NCI-H2107 treated with DMSO at 0.1 percent for 48 hours (cell line): ENCODE results near the gene IGLL5.
"Not testable (repeated sequence)": the region's sequence is repeated elsewhere in the genome, so short reads cannot be mapped to it uniquely, and the experiment has no call there.

Source experiments
- DNase-seq: peaks from one replicate; lab custom pipeline; 2025; ENCODE audit not compliant: unreplicated experiment; lab: John Stamatoyannopoulos, UW

Gene IGLL5

GRCh38 chr22:22884010-22884887 is 3.4 kb upstream of the IGLL5 start:
- DNase-seq: peak; percentile 42

GRCh38 chr22:22884888-22885840 is 2.5 kb upstream of the IGLL5 start:
- no peak for DNase-seq

- DNase-seq: no peak
Observed at GRCh38 chr22:22886546-22886945, 1.1 kb upstream of the IGLL5 start.

- DNase-seq: no peak
Observed at GRCh38 chr22:22888571-22889353, 1.1 kb downstream of the IGLL5 start.

- DNase-seq: no peak
Observed at GRCh38 chr22:22890085-22890484, 2.5 kb downstream of the IGLL5 start.

- DNase-seq: no peak
Observed at GRCh38 chr22:22891139-22891621, 3.6 kb downstream of the IGLL5 start.

GRCh38 chr22:22892096-22893052 is 4.8 kb downstream of the IGLL5 start:
- DNase-seq: no peak

- no peak for DNase-seq
Observed at GRCh38 chr22:22893077-22893805, 5.6 kb downstream of the IGLL5 start.

GRCh38 chr22:22893891-22894739 is 6.5 kb downstream of the IGLL5 start:
- no peak for DNase-seq

GRCh38 chr22:22894740-22895731 is 7.4 kb downstream of the IGLL5 start:
- DNase-seq: no peak

- DNase-seq: no peak
Observed at GRCh38 chr22:22895776-22896445, 8.3 kb downstream of the IGLL5 start.

- DNase-seq: no peak
Observed at GRCh38 chr22:22896601-22897000, 9.0 kb downstream of the IGLL5 start.

- no peak for DNase-seq
Observed at GRCh38 chr22:22897091-22897490, 9.5 kb downstream of the IGLL5 start.

GRCh38 chr22:22897947-22898346 is 10.3 kb downstream of the IGLL5 start:
- DNase-seq: no peak

- not testable (repeated sequence) for DNase-seq
Observed at GRCh38 chr22:22898411-22898950, 10.9 kb downstream of the IGLL5 start.
